Measurements from ENCODE around the gene GNAT3. TPM values are rescaled to one million over a fixed set of nuclear protein-coding genes. Genes with fewer than 3 reads are reported as not detected.

The GNAT3 gene
- total RNA-seq, 4 donors from 2014 or later, result not detected

DNA sequence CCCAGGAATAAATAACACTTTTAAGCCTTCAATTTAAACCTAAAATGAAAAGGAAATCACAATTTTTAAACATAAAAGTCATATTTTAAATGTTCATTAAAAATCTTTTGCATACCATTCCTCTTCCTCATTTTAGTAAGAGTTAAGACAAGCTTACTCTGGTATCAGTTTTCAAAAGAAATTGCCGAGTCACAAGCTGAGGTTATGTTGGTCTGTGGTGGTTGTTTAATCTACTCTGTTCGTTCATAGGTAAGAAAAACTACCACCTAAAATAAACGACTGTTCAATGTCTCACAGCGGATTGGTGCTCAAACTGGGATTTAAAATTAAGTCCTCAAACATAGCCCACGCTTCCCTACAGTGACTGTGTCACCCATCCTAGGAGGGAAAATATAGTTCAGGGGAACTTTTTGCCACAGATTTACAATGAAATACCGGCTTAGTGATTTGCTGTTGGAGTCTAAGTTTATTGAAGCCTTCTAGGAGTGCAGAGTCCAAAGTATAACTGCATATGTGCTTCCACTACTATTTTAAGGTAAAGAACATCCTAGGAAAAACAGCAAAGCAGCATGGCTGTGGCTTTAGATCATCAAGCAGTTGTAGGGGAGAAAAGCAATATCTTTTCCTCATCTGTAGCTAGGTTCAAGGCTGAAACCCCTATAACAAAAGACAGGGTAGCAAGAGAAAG, 61.1 kb downstream of the GNAT3 start:
- Histone ChIP-seq H3K4me3 (no peak overlapping the region), H3K4me1 (no peaks in the 10 kb centered on the region), H3K27ac (no peak overlapping the region), H3K27me3 (no peaks in the 10 kb centered on the region), H3K36me3 (no peaks in the 10 kb centered on the region), H3K9me3 (no peaks in the 10 kb centered on the region)
- TF ChIP-seq, protein P1, sequence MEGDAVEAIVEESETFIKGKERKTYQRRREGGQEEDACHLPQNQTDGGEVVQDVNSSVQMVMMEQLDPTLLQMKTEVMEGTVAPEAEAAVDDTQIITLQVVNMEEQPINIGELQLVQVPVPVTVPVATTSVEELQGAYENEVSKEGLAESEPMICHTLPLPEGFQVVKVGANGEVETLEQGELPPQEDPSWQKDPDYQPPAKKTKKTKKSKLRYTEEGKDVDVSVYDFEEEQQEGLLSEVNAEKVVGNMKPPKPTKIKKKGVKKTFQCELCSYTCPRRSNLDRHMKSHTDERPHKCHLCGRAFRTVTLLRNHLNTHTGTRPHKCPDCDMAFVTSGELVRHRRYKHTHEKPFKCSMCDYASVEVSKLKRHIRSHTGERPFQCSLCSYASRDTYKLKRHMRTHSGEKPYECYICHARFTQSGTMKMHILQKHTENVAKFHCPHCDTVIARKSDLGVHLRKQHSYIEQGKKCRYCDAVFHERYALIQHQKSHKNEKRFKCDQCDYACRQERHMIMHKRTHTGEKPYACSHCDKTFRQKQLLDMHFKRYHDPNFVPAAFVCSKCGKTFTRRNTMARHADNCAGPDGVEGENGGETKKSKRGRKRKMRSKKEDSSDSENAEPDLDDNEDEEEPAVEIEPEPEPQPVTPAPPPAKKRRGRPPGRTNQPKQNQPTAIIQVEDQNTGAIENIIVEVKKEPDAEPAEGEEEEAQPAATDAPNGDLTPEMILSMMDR (IDR thresholded peaks at IDR 0.05), result no peak
- TF ChIP-seq POLR2A (IDR thresholded peaks at IDR 0.05), result no peak
- no peak for DNase-seq
- intact Hi-C loops (cut with DNase I; ENCODE audit: low total_unique reads), result no loop called here

DNA sequence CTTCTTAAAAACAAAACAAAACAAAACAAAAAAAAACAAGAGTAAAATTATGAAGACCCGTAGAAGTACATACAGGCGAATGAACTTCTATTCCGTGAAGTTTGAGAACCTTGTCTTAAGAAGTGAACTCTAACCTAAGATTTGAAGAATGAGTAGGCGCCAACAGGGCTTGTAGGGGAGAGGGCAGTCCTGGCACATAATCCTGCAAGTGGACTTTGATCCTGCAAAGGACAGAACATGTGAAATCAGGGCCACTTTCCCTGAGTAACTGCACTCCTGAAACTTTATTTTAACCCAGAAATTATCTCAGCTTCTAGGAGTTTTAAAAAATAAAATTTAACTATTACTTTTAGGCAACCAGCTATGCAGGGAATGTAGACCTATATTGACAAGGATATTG, 62.0 kb downstream of the GNAT3 start:
- no peak for DNase-seq
- intact Hi-C loops (cut with DNase I; ENCODE audit: low total_unique reads), result no loop called here
- H3K4me1 ChIP-seq, result no peaks in the 10 kb centered on the region
- no peak overlapping the region for H3K27ac ChIP-seq
- H3K4me3 ChIP-seq, result no peak overlapping the region
- H3K9me3 ChIP-seq, result no peaks in the 10 kb centered on the region
- no peak for TF ChIP-seq POLR2A (IDR thresholded peaks at IDR 0.05)
- TF ChIP-seq, protein P1 (IDR thresholded peaks at IDR 0.05), result no peak
- H3K27me3 ChIP-seq, result no peaks in the 10 kb centered on the region
- H3K36me3 ChIP-seq, result no peaks in the 10 kb centered on the region

DNA sequence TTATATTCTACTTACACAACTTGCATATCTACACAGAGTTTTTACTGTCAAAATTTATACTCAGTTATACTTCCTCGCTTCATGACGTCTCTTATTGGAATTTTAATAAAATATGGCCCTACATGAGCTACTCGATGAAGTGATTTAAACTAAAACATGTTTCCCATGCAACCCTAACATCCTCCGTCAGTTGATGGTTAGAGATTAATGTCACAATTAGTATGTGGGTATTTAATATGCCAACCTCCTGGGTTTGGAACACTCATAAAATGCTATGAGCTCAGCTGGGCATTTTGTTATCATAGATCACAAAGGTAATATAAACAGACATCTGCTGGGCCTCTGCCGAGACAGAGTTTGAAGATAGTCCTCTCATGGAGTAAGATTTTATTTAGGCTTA, 66.5 kb downstream of the GNAT3 start:
- DNase-seq, result no peak
- Histone ChIP-seq H3K4me3 (no peak overlapping the region), H3K4me1 (no peaks in the 10 kb centered on the region), H3K9me3 (no peaks in the 10 kb centered on the region), H3K27me3 (no peaks in the 10 kb centered on the region), H3K27ac (no peak overlapping the region), H3K36me3 (no peaks in the 10 kb centered on the region)
- intact Hi-C loops (cut with DNase I; ENCODE audit: low total_unique reads), result no loop called here
- no peak for TF ChIP-seq POLR2A (IDR thresholded peaks at IDR 0.05)
- TF ChIP-seq, protein P1 (IDR thresholded peaks at IDR 0.05), result no peak

DNA sequence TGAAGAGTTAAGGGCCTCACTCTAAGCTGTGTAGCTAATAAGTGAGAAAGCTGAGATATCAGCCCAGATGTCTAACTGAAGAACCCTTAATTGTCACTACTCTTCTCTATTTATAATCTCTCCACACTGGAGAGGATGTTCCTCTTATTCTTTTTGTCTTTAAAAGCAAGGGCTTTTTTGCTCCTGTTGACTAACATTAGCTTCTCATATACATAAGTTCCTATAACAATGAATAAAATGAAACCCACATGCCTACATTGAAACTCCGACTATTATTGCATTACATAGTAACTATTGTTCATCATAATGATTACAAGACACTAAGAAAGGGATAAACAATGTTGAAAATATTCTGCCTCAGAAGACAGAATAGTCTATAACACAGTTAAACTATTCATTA, 67.1 kb downstream of the GNAT3 start:
- Histone ChIP-seq H3K4me1 (no peaks in the 10 kb centered on the region), H3K36me3 (no peaks in the 10 kb centered on the region), H3K27ac (no peak overlapping the region), H3K4me3 (no peak overlapping the region), H3K27me3 (no peaks in the 10 kb centered on the region), H3K9me3 (no peaks in the 10 kb centered on the region)
- intact Hi-C loops (cut with DNase I; ENCODE audit: low total_unique reads), result no loop called here
- TF ChIP-seq, protein P1 (IDR thresholded peaks at IDR 0.05), result no peak
- DNase-seq, result no peak

DNA sequence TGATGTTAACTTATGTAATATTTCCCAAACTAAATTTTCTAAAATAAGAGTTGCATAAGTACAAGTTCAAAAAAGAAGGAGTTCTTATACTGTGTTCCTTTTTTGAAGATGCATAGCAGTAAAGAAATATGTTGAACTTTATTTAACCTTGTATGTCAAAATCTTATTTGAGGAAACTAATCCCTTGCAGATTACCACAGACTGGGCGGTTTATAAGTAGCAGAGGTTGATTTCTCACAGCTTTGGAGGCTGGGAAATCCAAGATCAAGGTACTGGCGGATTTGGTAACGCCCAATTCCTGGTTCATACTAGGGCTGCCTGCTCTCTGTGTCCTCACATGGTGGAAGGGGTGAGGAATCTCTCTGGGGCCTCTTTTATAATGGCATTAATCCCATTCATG, 68.5 kb downstream of the GNAT3 start:
- no peak overlapping the region for H3K4me3 ChIP-seq
- H3K4me1 ChIP-seq, result no peaks in the 10 kb centered on the region
- no peaks in the 10 kb centered on the region for H3K36me3 ChIP-seq
- no peak for DNase-seq
- intact Hi-C loops (cut with DNase I; ENCODE audit: low total_unique reads), result no loop called here
- H3K27ac ChIP-seq, result no peak overlapping the region
- TF ChIP-seq, protein P1 (IDR thresholded peaks at IDR 0.05), result no peak
- TF ChIP-seq POLR2A (IDR thresholded peaks at IDR 0.05), result no peak
- H3K27me3 ChIP-seq, result no peaks in the 10 kb centered on the region
- H3K9me3 ChIP-seq, result no peaks in the 10 kb centered on the region

All from uterus (tissue), 4 donors.